ENCODE results near the gene BMP3.
"Not testable (repeated sequence)": the region's sequence is repeated elsewhere in the genome, so short reads cannot be mapped to it uniquely, and the experiment has no call there.

Gene BMP3

GRCh38 chr4:81030061-81030980, at the start of gene BMP3:
TSS of gene BMP3 (plus strand) at chr4:81030708. CDS start at chr4:81031285, 577 bp downstream.
- no peak for FAIRE-seq

- FAIRE-seq = no peak
Observed at GRCh38 chr4:80986011-80986410, 44.5 kb upstream of the BMP3 start.

- FAIRE-seq = peak; percentile 98
Observed at GRCh38 chr4:80989921-80990544, 40.5 kb upstream of the BMP3 start.

- no peak for FAIRE-seq
Observed at GRCh38 chr4:80990851-80991250, 39.7 kb upstream of the BMP3 start.

- FAIRE-seq = no peak
Observed at GRCh38 chr4:80999943-81000342, 30.6 kb upstream of the BMP3 start.

GRCh38 chr4:81003597-81004111, 26.9 kb upstream of the BMP3 start:
- FAIRE-seq = no peak

GRCh38 chr4:81007417-81007816, 23.1 kb upstream of the BMP3 start:
- FAIRE-seq = no peak

- not testable (repeated sequence) for FAIRE-seq
Observed at GRCh38 chr4:81016566-81016965, 13.9 kb upstream of the BMP3 start.

GRCh38 chr4:81019006-81019405, 11.5 kb upstream of the BMP3 start:
- FAIRE-seq = no peak

- no peak for FAIRE-seq
Observed at GRCh38 chr4:81021142-81021944, 9.2 kb upstream of the BMP3 start.

- FAIRE-seq = no peak
Observed at GRCh38 chr4:81021981-81022380, 8.5 kb upstream of the BMP3 start.

- FAIRE-seq = no peak
Observed at GRCh38 chr4:81023484-81023883, 7.0 kb upstream of the BMP3 start.

- FAIRE-seq = no peak
Observed at GRCh38 chr4:81030981-81031791, 678 bp downstream of the BMP3 start.

- FAIRE-seq = no peak
Observed at GRCh38 chr4:81031796-81032551, 1.5 kb downstream of the BMP3 start.

- FAIRE-seq = no peak
Observed at GRCh38 chr4:81032771-81033684, 2.5 kb downstream of the BMP3 start.

- no peak for FAIRE-seq
Observed at GRCh38 chr4:81038636-81039350, 8.3 kb downstream of the BMP3 start.

- FAIRE-seq = no peak
Observed at GRCh38 chr4:81039351-81039972, 9.0 kb downstream of the BMP3 start.

GRCh38 chr4:81040012-81040659, 9.6 kb downstream of the BMP3 start:
- peak; percentile 41 for FAIRE-seq

All from islet of Langerhans (tissue), 1 donor.